HUDEP-2 (cell line): Measurements from ENCODE around the gene ZMIZ1.

Experiments
- DNase-seq, 76 experiments: peaks; one replicate each; lab custom pipeline; 2025; ENCODE audit not compliant: unreplicated experiment in 76 of 76; lab: John Stamatoyannopoulos, UW

The ZMIZ1 gene

DNA sequence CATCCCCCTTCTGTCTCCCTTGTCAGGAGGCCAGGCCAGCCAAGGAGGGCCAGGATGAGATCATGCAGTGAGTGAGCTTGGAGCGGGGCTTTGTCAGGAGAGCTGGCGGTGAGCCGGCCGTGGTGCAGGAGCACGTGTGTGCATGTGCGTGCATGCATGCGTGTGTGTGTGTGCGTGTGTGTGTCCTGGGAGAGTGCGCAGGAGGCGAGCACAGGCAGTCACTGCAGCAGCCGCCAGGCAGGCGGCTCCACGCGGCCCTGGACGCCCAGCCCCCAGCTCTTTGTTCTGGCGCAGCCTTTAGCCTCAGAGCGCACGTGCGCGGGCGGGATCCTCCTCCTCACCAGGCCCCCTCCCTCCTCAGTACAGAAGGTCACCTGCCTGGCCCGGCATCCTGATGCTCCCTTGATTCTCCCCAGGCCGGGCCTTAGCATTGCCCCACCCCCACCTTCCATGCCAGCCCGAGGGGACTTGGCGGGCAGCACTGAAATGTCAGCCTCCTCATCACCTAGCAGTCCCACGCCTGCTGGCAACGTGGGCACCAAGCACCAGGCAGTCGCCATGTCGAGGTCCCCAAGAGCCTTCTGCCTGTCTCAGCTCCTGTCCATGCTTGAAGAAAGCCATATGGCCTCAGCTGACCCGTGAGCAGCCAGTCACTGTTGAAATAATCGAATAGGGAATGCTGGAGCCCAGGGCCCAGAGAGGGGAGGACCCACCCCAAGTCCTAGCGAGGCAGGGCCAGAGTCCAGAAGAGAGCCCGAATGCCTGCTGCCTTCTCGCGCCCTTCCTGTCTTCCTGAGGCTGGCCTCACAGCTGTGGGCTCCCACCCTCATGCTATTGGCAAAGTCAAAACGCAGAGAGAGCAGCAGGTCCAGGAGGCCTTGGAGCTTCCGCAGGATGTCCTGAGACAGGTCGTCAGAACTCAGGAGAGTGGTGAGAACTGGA is 152.6 kb downstream of the ZMIZ1 start:
- DNase-seq, result no peak

DNA sequence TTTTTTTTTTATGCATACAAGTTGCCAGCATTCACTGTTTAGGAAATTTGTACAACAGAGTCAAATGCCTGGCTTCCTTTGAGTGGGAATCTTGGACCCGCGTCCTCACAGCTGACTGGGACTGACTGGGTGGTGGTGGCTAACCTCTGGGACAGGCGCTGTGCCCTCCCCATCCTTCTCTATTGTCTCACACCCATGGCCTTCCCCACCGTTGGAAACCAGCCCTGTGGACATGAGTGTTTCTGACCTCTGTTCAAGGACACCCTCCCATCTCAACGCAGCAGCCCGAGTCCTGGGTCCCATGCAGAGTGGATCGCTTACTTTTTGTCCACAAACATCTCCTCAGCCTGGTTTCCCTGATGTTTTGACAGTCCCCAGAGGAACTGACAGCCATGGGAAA is 153.4 kb downstream of the ZMIZ1 start:
- no peak for DNase-seq

DNA sequence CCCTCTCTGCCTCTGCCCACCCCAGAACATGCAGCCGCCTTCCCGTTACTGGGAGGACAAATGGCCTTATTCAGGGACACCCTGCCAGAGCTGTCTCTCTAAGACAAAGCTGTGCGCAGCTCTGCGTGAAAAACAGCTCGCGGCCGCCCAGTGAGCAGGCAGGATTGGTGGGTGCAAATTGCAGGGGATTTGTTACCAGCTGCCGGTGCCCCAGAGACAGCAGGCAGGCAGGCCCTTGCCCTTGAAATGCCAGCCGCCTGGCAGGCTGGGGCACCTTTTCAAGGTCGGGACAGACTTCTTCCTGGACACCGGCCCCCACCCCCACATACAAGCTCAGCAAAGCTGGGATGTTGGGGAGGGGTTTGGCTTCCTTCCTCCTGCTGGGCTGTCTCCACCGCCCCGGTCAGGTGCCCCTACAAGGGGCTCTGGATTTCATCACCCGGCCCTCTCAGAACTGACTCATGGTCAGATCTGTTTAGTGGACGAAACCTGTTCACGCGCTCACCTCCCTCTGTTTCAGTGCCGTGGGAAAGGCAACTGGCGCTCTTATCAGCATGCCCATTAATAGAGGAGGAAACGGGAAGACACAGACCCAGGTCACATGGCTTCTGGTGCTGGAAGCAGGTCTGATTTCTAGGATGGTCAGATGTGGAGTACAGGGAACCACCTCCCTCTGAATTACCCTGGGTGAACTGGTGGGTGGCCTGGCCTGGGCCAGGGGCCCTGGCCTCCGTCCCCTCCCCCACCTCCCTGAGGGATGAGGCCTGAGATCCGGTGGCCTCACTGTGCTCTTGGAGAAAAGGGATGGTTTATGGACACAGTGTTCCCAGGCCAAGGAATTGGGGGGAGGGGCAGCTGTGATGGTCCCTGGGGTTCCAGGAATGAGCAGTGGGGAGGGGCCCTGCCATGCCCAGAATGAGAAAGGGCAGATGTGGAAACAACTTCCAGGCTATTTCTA is 154.6 kb downstream of the ZMIZ1 start:
- no peak for DNase-seq

DNA sequence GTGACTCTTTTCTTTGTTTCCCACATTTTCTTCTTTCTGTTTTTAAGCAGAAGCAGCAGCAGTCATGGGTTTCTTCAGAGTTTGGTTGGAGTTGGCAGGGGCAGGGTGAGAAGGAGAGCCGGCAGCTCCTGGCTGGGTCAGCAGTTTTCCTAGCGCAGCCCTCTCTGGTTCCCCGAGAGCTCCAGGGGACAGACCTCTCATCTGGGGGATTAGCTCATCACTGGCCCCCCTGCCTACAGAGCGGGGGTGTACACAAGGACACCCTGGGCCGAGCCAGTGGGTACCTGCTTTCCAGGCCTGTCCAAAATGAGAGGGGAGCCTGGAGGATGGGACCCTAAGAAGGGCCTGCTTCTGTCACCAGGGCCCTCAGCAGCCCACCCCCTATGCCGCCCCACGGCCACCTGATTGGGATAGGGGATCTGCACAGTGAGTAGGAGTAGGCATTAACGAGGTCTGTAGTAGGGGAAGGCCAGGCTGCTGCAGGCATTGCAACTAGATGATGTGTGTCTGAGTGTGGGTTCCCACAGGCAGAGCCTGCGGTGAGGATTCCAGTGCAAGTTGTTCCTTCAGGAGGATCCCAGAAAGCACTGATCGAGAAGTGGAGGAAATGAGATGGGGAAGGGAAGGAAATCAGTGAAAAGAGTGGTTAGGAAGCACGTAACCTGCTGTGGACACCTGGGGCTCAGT is 155.6 kb downstream of the ZMIZ1 start:
- no peak for DNase-seq

DNA sequence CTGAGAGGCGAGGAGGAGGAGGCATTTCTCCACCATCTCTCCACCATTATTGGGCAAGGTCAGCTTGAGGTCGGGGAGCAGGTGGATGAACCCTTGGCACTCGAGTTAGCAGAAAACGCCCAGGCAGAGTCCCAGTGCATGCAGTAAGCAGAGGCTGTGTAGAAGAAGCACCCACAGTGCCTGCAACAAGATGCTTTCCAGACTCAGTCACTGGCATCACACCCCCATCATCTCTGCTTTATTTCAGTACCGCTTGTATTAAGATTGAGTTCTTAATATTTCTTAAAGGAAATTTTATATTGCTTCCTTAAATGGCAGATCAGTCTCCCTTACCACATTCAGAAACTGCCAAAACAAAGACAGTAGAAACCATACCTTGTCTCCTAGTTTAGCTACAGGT is 156.2 kb downstream of the ZMIZ1 start:
- DNase-seq, result no peak

DNA sequence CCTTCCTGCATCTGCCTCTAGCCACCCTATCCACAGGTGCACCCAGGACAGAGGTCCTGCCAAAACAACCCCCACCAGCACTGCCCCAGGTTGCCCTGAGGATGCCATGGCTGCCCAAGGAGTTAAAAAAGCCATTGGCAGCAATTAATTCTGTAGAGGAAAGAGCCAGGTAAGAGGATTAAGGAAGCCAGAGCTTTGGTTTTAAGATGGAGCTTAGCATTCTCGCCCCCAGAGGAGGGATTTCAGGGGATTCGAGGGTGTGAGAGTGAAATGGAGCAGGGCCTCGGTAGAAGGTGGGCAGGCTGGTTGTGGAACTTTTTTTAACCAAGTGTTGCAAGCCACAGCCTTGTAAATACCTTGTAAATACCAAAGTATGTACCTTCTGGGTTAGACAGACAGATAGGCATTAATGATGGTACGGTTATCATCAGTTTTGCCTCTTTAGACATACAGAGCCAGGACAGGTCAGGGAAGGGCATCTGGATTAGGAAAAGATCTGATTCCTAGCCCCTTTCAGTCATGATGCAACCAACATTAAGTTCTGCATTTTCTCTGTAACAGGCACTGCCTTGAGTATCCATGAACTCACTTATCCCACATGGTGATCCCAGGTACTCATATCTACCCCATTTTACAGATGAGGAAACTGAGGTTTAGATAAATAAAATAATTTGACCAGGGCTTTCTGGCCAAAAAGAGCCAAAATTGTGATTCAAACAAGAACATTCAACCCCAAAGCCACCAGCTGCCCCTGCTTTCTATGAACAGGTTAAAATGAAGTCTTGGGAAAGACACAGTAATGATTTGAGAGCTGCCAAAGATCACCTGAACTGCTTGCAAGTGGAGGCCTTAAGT is 157.9 kb downstream of the ZMIZ1 start:
- DNase-seq, result no peak

DNA sequence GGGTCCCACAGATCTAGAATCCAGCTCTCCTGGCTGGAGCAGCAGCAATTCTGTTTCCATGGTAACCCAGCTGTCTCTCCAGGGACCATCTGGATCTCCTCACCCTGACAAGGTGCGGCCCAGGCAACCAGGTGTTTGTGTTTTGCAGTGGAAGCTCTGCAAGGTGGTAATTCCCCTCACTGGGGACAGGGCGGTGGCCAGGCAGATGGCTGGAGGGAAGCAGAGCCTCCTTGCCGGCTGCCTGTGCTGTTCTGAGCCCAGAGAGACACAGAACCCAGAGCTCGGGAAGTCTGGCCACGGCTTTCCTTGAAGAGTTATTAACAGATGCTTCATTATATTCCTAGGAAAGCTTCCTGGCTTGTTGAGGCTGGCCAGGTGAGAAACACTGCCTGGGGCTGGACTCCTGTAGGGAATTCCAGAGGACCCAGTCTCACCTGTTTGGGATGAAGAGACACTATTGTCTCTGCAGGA is 160.3 kb downstream of the ZMIZ1 start:
- DNase-seq, result no peak

DNA sequence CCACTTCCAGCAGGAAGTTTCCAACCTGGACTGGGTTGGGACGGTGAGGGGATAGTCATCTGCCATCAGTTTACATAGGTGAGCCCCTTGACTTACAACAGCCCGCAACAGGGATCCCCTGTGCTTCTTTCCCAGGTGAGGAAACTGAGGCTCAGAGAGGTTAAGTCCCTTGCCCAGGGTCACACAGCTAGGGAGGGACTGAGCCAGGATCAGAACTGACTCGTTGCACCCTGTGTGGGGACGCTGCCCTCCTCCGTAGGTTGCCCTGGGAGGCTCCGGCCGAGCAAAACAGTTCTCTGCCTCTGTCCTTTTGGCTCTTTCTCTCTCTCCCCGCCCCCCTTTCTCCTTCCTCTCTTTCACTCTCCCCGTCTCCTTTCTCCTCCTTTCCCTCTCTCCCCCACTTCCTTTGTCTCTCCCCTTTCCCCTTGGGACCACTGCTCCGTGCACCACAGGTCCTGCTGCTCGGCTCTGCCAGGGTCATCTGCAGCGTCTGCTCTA is 161.1 kb downstream of the ZMIZ1 start:
- no peak for DNase-seq

DNA sequence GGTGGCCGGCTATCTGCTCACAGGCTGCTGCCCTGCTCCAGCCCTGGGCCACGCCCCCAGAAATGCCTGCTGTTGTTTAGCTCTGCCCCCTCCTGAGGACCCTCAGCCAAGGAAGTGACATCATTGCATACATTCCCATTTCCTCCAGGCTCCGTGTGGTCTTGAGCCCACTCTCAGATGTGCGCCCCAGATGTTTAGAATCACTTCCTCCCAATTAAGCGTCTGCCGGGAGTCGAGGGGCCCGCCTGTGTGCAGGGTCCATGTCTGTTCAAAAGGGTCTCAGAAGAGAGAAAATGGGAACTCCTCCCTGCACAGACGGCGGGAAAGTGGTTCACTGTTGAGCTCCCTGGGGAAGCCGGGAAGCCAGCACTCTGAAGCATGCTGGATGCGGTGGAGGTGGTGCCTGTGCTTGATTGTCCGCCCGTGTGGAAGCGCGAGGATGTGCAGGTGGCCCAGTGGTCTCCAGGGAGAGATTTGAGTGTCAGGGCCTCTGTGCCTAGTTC is 161.6 kb downstream of the ZMIZ1 start:
- DNase-seq, result no peak

DNA sequence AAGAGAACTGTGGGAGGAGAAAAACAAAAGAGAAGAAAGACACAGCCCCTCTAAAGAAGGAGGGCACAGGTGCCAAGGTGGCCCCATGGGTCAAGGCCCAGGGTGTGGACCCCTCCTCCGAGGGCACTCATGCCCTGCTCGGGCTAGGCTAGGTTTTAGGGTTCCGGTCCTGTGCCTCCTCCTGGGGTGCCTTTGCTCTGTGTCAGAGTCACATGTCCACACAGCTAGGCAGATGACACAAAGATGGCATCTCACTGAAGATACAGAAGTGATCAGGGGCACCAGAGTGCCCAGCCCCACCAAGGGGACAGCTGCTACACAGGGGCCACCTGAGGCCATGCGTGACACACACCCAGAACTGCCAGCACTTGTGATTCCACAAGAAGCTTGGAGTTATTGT is 162.1 kb downstream of the ZMIZ1 start:
- DNase-seq, result no peak

DNA sequence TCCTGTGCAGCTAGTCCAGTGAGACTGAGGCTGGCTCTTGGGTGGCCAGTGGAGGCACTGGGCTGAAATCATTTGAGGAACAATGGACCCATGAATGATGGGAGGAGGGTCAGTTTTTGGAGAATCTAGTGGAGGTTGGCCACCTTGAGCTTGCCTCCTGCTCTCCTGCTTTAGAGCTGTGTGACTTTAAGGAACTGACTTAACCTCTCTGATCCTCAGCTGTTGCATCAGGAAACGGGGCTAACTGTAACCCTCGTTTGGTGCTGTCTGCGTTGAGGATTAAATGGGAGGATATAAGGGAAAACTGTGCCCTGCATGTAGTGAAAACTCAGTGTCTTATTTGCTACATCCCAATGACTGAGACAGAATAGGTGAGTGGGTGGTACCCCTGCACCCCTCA is 163.1 kb downstream of the ZMIZ1 start:
- DNase-seq, result no peak

DNA sequence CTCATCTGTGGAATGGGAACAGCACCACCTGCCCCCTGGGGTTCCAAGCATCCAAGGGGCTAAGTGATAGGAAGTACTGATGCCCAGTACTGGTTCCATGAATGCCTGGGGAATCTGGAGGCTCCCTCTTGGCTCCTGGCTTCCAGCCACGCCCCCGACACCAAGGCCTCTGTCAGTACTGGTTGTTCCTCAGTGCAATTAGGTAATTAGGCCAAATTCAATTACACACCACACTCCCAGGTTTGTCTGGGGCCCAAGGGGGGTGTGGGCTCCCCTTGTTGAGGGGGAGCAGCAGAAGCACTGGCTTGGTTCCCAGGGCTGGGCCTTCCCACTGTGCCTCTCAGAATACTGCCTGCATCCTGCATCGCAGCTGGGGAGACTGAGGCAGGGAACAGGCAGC is 164.1 kb downstream of the ZMIZ1 start:
- DNase-seq, result no peak

DNA sequence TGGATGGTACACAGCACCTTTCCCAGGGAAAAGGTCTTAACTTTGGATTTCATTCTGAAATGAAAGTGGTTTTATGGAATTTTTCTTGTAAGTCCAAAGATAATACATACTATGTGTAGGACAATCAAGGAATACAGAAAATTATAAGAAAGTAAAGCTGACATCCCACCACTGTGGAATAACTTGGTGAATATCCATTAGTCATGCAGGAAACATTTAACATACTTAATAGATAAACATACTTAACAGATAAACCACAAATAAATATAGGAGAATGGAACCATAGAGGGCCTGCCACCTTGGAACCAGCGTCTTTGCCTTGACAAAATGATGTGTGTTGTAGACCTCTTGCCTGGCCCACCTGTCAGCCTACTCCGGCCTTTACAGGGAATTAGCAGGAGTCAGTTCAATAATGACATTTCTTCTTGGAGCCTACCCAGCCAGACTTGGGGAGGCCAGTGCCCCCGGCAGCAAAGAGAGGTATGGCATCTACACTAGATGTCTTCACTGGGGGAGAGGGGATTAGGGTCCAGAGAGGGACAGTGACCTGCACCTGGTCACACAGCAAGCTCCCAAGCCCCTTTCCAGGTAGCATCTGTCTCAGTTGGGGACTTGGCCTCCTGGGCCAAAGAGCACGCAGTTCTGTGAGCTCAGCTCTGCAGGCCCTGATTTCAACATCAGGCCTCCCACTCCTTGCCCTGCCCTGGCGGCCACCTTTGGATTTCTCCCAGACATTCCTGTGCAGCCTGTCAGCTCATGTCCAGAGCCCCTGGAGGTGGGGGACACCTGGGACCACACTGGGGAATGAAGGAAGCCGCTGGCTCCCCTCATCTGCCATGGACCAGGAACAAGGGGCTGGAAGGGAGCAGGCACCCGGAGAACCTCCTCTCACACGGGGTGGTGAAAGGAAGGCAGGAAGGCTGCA is 165.9 kb downstream of the ZMIZ1 start:
- DNase-seq, result no peak

DNA sequence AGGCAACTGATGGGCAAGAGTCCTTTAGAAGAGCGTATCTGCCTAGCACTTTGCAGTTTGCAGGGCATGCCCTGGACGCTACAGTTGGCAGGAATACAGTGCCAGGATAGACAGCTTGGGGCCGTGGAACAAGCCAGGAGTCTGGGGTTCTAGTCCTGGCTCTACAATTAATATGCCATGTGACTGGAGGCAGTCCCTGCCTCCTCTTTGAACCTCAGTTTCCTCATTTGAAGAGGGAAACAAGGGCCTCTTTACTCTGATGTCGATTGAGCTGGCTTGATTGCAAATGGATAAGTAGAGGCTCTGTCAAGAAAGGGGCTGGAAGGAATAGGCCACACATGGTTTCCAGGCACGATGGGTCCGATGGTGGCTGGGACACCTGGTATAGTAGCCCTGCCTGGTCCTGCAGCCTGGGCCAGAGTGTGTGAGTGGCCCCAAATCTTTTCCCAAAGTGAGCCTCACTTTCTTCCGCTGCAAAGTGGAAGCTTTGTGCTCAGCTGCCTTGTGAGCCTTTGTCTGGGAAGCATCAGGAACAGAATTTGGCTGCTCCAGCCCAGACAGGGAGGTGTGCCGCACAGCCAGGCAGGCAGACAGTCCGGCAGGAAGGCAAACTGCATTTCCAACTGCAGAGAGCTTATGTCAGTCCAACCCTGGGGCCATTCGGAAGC is 167.1 kb downstream of the ZMIZ1 start:
- no peak for DNase-seq

DNA sequence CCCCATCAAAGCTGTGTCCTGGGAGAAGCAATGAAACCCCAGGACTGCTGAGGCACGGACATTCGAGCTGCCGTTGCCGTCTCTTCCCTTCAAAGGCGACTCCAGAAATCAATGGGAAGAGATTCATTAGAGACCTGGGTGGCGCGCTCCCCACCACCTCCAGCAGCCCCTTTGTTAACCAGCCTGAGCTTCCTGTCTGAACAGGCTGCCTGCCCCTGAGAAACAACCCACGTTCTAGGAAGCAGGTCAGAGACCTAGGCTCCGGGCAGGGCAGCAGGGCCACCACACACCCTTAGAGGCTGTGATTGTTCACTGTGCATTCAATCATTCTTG is 167.6 kb downstream of the ZMIZ1 start:
- no peak for DNase-seq

DNA sequence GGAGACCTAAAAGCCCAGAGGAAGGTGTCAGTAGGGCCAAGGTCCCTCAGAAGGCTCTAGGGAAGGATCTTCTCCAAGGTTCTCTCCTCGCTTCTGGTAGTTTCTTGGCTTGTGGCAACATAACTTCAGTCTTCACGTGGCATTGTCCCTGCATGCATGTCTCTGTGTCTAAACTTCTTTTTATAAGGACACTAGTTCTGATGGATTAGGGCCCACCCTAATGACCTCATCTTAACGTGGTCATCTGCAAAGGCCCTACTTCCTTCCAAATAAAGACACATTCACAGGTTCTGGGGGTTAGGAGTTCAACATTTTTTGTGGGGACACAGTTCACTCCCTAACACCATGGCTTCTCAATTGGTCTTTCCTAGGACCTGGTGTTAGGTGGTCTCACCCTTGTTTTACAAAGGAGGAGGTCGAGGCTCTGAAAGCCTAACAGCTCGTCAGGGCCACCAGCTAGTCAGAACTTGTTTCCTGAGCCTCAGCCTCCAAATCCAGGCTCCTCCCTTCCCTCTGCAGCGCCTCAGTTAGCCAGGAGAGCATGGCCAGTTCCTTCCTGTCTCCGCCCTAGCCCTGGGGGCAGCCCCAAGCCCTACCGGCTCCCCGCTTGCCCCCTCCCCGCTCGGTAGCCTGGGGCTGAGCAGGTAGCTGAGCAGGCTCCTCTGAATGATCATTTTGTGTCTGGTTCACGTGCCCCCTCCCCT is 168.8 kb downstream of the ZMIZ1 start:
- no peak for DNase-seq

DNA sequence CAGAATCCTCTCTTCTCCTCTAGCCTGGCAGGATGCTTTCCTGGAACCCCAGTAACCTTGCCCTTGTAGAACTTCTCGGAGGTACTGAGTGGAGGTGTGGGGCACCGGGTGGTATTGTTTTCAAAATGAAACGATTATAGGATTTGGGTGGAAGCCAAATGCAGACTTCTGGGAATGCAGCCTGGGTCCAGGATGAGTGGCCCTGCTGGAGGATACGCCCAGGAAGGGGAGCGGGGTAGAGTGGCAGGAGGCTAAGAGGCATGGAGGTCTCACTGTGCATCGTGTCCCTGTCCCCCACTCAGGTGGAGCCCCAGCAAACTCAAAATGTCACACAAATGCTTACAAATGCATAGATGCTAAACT is 169.4 kb downstream of the ZMIZ1 start:
- no peak for DNase-seq

DNA sequence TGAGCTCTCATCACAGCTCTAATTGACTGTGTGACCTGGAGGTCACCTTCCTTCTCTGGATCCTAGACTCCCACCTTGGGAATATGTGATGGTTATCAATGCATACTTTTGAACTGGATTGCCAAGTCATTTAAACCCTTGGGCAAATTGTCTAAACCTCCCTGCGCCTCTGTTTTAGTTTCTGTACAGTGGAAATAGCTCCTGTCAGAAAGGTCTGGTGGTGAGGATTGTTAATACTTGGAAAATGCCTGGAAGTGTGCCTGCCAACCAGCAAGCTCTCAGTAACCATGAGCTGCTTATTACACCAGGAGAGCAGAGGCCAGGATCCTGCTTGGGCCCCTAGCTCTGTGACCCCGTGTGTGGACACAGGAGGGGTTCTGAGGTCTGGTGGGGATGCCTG is 169.8 kb downstream of the ZMIZ1 start:
- DNase-seq, result no peak
